Aorta (tissue), 5 donors: Measurements from ENCODE around the gene SLC39A3. TPM values are rescaled to one million over a fixed set of nuclear protein-coding genes. Genes with fewer than 3 reads are reported as not detected.

ENCODE experiments used
- ATAC-seq: fragments of 200-7000 bp; cut with Tn5 transposase; one replicate; pipeline ENCODE4 v1.9.1; 2022; ENCODE audit warnings: moderate library complexity; ENCODE audit not compliant: low FRiP score
- DNase-seq, 2 donors: peaks; one replicate each; pipeline ENCODE4 v3.0.0-alpha.2; 2020
- H3K27ac ChIP-seq, 2 donors: one replicate each; pipeline ENCODE4 v1.5.1; 2013; ENCODE audit warnings: low read length in 2 of 2, mild to moderate bottlenecking in 2 of 2, moderate library complexity in 2 of 2, control low read depth in 1 of 2, inconsistent platforms in 1 of 2, low read depth in 1 of 2
- H3K27me3 ChIP-seq, 2 donors: one replicate each; pipeline ENCODE4 v1.6.1; 2013; ENCODE audit warnings: control low read depth in 1 of 2, low read length in 1 of 2, mild to moderate bottlenecking in 1 of 2, moderate library complexity in 1 of 2; ENCODE audit not compliant: insufficient read depth in 2 of 2, control insufficient read depth in 1 of 2
- H3K36me3 ChIP-seq, 2 donors: one replicate each; pipeline ENCODE4 v1.6.1; 2013; ENCODE audit warnings: control low read depth in 1 of 2, low read length in 1 of 2, mild to moderate bottlenecking in 1 of 2; ENCODE audit not compliant: insufficient read depth in 2 of 2, control insufficient read depth in 1 of 2
- H3K4me1 ChIP-seq, 2 donors: one replicate each; pipeline ENCODE4 v1.6.1; 2013; ENCODE audit warnings: low read length in 2 of 2, control low read depth in 1 of 2, mild to moderate bottlenecking in 1 of 2, moderate library complexity in 1 of 2; ENCODE audit not compliant: insufficient read depth in 2 of 2, control insufficient read depth in 1 of 2
- H3K4me3 ChIP-seq, 2 donors: one replicate each; pipeline ENCODE4 v1.5.1; 2013; ENCODE audit warnings: low read length in 2 of 2, control low read depth in 1 of 2, mild to moderate bottlenecking in 1 of 2
- H3K9me3 ChIP-seq: one replicate; pipeline ENCODE4 v1.6.1; 2013; ENCODE audit warnings: mild to moderate bottlenecking, low read length; ENCODE audit not compliant: control insufficient read depth
- WGBS, 2 donors: extraction: QIAGEN DNeasy Blood & Tissue Kit; methylation state at CpG; one replicate each; pipeline ENCODE4 v1.1.7; 2013; 5-methylcytosine and 5-hydroxymethylcytosine counted together
- intact Hi-C, 2 donors: fragments of 100-400 bp; cut with DNase I; formaldehyde crosslinking; loops; one replicate each; pipeline versions ENCODE4 v1.14.2 to v1.15.0; 2022
- long read RNA-seq, 2 donors: library from polyadenylated mRNA; unstranded; transcript quantifications; one replicate each; pipeline ENCODE4 v2.0.0, GENCODE V29; 2020 to 2021
- polyA plus RNA-seq, 2 donors: library from polyadenylated mRNA; stranded (reverse); fragments of 200-250 nt; gene quantifications; one replicate each; pipeline ENCODE4 v1.2.3, GENCODE V29; 2013
- total RNA-seq, 2 donors: library from RNA; stranded (reverse); fragmentation: NEBNext Ultra II Directional; extraction: Animal tissue kit (Norgen Biotek cat#: 25700); gene quantifications; one replicate each; pipeline ENCODE4 v1.2.1, GENCODE V29; 2021
- donor health status: healthy with polysubstance abuse.
- donor health status: Bipolar disorder and iron deficiency.
- donor health status: DM: no; HTN: no; CAD: no.
- donor health status: DM: no; HTN: no; CAD: no.
- donor health status: DM: yes; HTN: yes; CAD: no.

Gene SLC39A3
- total RNA-seq (10 to 100 TPM; 13.6 to 14.1 TPM), polyA plus RNA-seq (10 to 100 TPM in 1 of 2 donors, 1 to 10 TPM in 1; 6.0 to 19.6 TPM)
- long read RNA-seq, donor 1, transcript SLC39A3-201 (3 exons, 1,502 nt) = major isoform, 99 of 120 reads
- long read RNA-seq, donor 1, partial matches to known transcripts = 18 of 120 reads
- long read RNA-seq, donor 1, other reads (novel, unspliced or antisense) = 0 of 120 reads
- long read RNA-seq, donor 2, transcript SLC39A3-201 (3 exons, 1,502 nt) = major isoform, 21 of 21 reads
- long read RNA-seq, donor 2, partial matches to known transcripts = 0 of 21 reads
- long read RNA-seq, donor 2, other reads (novel, unspliced or antisense) = 0 of 21 reads

- Histone ChIP-seq H3K36me3 (peaks cover 0 to 2% of the 10 kb centered on the region in 2 donors), H3K4me3 (peak within 1 kb of the TSS; percentile 81 to 91), H3K4me1 (no peaks in the 10 kb centered on the region), H3K27me3 (no peaks in the 10 kb centered on the region), H3K9me3 (no peaks in the 10 kb centered on the region), H3K27ac (no peak within 1 kb of the TSS)
- peak; percentile 99 for ATAC-seq
- intact Hi-C loops = loop anchor here in 1 of 2 donors (5.0 kb wide), 1 partner anchor 37 kb away; the partner anchor contains the start of gene GNG7
- 1% methylated on average over 51 to 64 of the region's 64 CpGs for WGBS, 2 donors
- DNase-seq = peak; percentile 98 to 99
Measured at GRCh38 chr19:2739602-2740313, at the start of gene SLC39A3. SLC39A3 (minus strand) TSS chr19:2740017; CDS start chr19:2737257, 2,760 bp downstream.

GRCh38 chr19:2788237-2788636 is 48.4 kb upstream of the SLC39A3 start:
- H3K4me3 ChIP-seq = no peak overlapping the region
- ATAC-seq = no peak
- no peaks in the 10 kb centered on the region for H3K9me3 ChIP-seq

GRCh38 chr19:2787115-2787514 is 47.3 kb upstream of the SLC39A3 start:
- H3K4me3 ChIP-seq = no peak overlapping the region
- DNase-seq (no peak), ATAC-seq (no peak)
- H3K4me1 ChIP-seq = no peaks in the 10 kb centered on the region
- WGBS, 2 donors = 89 to 90% methylated on average over 8 of the region's 8 CpGs
- H3K36me3 ChIP-seq = no peaks in the 10 kb centered on the region
- H3K9me3 ChIP-seq = no peaks in the 10 kb centered on the region
- H3K27ac ChIP-seq = no peak overlapping the region
- intact Hi-C loops = no loop called here
- H3K27me3 ChIP-seq = no peaks in the 10 kb centered on the region

More at GRCh38 chr19:2788237-2788636, 48.4 kb upstream of the SLC39A3 start:
- Histone ChIP-seq H3K4me1 (no peaks in the 10 kb centered on the region), H3K36me3 (no peaks in the 10 kb centered on the region), H3K27me3 (no peaks in the 10 kb centered on the region), H3K27ac (no peak overlapping the region)
- no peak for DNase-seq
- intact Hi-C loops = no loop called here
- WGBS, 2 donors = 85 to 87% methylated on average over 5 of the region's 5 CpGs

GRCh38 chr19:2785244-2785997 is 45.6 kb upstream of the SLC39A3 start, which contains the start of gene THOP1:
THOP1 (plus strand) TSS chr19:2785503; CDS start chr19:2785663, 160 bp downstream.
- Histone ChIP-seq H3K9me3 (no peaks in the 10 kb centered on the region), H3K4me3 (peak within 1 kb of the TSS; percentile 3 to 60), H3K36me3 (no peaks in the 10 kb centered on the region), H3K4me1 (peaks cover 0 to 1% of the 10 kb centered on the region in 2 donors), H3K27me3 (no peaks in the 10 kb centered on the region), H3K27ac (no peak within 1 kb of the TSS)
- intact Hi-C loops = no loop called here
- peak; percentile 97 for ATAC-seq
- peak; percentile 100 for DNase-seq
- 0 to 1% methylated on average over 59 to 78 of the region's 78 CpGs for WGBS, 2 donors

GRCh38 chr19:2783781-2784145 is 43.9 kb upstream of the SLC39A3 start:
- Histone ChIP-seq H3K9me3 (no peaks in the 10 kb centered on the region), H3K27me3 (no peaks in the 10 kb centered on the region), H3K27ac (no peak overlapping the region), H3K36me3 (no peaks in the 10 kb centered on the region), H3K4me3 (no peak overlapping the region), H3K4me1 (peaks cover 0 to 1% of the 10 kb centered on the region in 2 donors)
- no peak for DNase-seq
- intact Hi-C loops = no loop called here
- WGBS, 2 donors = 78% methylated on average over 7 of the region's 7 CpGs
- no peak for ATAC-seq

- Histone ChIP-seq H3K27ac (peak within 1 kb of the TSS in 1 of 2 donors; percentile 43), H3K4me1 (peaks cover 0 to 1% of the 10 kb centered on the region in 2 donors), H3K4me3 (peak within 1 kb of the TSS; percentile 74 to 81), H3K9me3 (no peaks in the 10 kb centered on the region), H3K27me3 (no peaks in the 10 kb centered on the region), H3K36me3 (no peaks in the 10 kb centered on the region)
- intact Hi-C loops = no loop called here
- 0% methylated on average over 51 to 68 of the region's 68 CpGs for WGBS, 2 donors
- ATAC-seq (peak; percentile 93), DNase-seq (peak; percentile 98 to 99)
Measured at GRCh38 chr19:2782936-2783780, 43.3 kb upstream of the SLC39A3 start, which contains the start of gene SGTA. SGTA (minus strand) TSS chr19:2783273; CDS start chr19:2769068, 14,205 bp downstream.

- DNase-seq (no peak), ATAC-seq (no peak)
- peaks cover 0 to 1% of the 10 kb centered on the region in 2 donors for H3K4me1 ChIP-seq
Measured at GRCh38 chr19:2782329-2782935, 42.6 kb upstream of the SLC39A3 start.

More at GRCh38 chr19:2782329-2782935, 42.6 kb upstream of the SLC39A3 start:
- intact Hi-C loops = no loop called here
- peak overlapping the region in 1 of 2 donors; percentile 43 for H3K27ac ChIP-seq
- H3K4me3 ChIP-seq = peak overlapping the region; percentile 74 to 81
- H3K27me3 ChIP-seq = no peaks in the 10 kb centered on the region
- no peaks in the 10 kb centered on the region for H3K36me3 ChIP-seq
- WGBS, 2 donors = 2% methylated on average over 24 of the region's 24 CpGs
- no peaks in the 10 kb centered on the region for H3K9me3 ChIP-seq
